Measurements from ENCODE around the gene TLE3.

TLE3 gene

GRCh38 chr15:70098461-70099166, 897 bp upstream of the TLE3 start:
- peak in 4 of 5 donors; percentile 18 to 37 (median 25) for DNase-seq

- no peak for DNase-seq
Observed at GRCh38 chr15:70098153-70098460, 390 bp upstream of the TLE3 start.

- no peak for DNase-seq
Observed at GRCh38 chr15:70097063-70097320, 725 bp downstream of the TLE3 start.

- DNase-seq = peak; percentile 28 to 56 (median 49)
Observed at GRCh38 chr15:70096215-70097062, 1.3 kb downstream of the TLE3 start.

- peak in 1 of 5 donors; percentile 43 for DNase-seq
Observed at GRCh38 chr15:70095408-70096214, 2.1 kb downstream of the TLE3 start.

GRCh38 chr15:70094690-70095311, 2.9 kb downstream of the TLE3 start:
- peak in 1 of 5 donors; percentile 25 for DNase-seq

GRCh38 chr15:70093481-70094319, 4.0 kb downstream of the TLE3 start:
- peak in 1 of 5 donors; percentile 58 for DNase-seq

- no peak for DNase-seq
Observed at GRCh38 chr15:70093070-70093469, 4.6 kb downstream of the TLE3 start.

GRCh38 chr15:70092464-70093027, 5.2 kb downstream of the TLE3 start:
- DNase-seq = no peak

- DNase-seq = peak in 1 of 5 donors; percentile 75
Observed at GRCh38 chr15:70091726-70092463, 5.8 kb downstream of the TLE3 start.

GRCh38 chr15:70090436-70091296, 7.1 kb downstream of the TLE3 start:
- peak in 1 of 5 donors; percentile 75 for DNase-seq

- no peak for DNase-seq
Observed at GRCh38 chr15:70089692-70089971, 8.1 kb downstream of the TLE3 start.

- DNase-seq = no peak
Observed at GRCh38 chr15:70088887-70089691, 8.6 kb downstream of the TLE3 start.

GRCh38 chr15:70088455-70088854, 9.3 kb downstream of the TLE3 start:
- no peak for DNase-seq

- DNase-seq = no peak
Observed at GRCh38 chr15:70087708-70088352, 9.9 kb downstream of the TLE3 start.

- no peak for DNase-seq
Observed at GRCh38 chr15:70086636-70087035, 11.1 kb downstream of the TLE3 start.

- DNase-seq = peak in 1 of 5 donors; percentile 9
Observed at GRCh38 chr15:70084461-70084860, 13.3 kb downstream of the TLE3 start.

- peak in 1 of 5 donors; percentile 66 for DNase-seq
Observed at GRCh38 chr15:70083946-70084345, 13.8 kb downstream of the TLE3 start.

GRCh38 chr15:70083418-70083817, 14.3 kb downstream of the TLE3 start:
- no peak for DNase-seq

All from T-helper 1 cell (primary cell).